Brain pericyte (primary cell): ENCODE measurements around the gene ONECUT3.

ENCODE experiments used
- DNase-seq: peaks from one replicate; pipeline ENCODE4 v3.0.0-alpha.2; 2012; ENCODE audit warnings: low read depth, low spot score

Gene ONECUT3

GRCh38 chr19:1739960-1740629 is 13.2 kb upstream of the ONECUT3 start:
- DNase-seq, result no peak

- DNase-seq, result no peak
Observed at GRCh38 chr19:1742989-1743696, 10.2 kb upstream of the ONECUT3 start.

- DNase-seq, result no peak
Observed at GRCh38 chr19:1744133-1744665, 9.1 kb upstream of the ONECUT3 start.

- DNase-seq, result no peak
Observed at GRCh38 chr19:1744822-1745563, 8.3 kb upstream of the ONECUT3 start.

GRCh38 chr19:1745589-1746031 is 7.7 kb upstream of the ONECUT3 start:
- no peak for DNase-seq

- DNase-seq, result no peak
Observed at GRCh38 chr19:1746401-1747284, 6.7 kb upstream of the ONECUT3 start.

- DNase-seq, result no peak
Observed at GRCh38 chr19:1747285-1748114, 5.8 kb upstream of the ONECUT3 start.

- DNase-seq, result no peak
Observed at GRCh38 chr19:1748115-1748872, 5.0 kb upstream of the ONECUT3 start.

- no peak for DNase-seq
Observed at GRCh38 chr19:1748873-1749341, 4.4 kb upstream of the ONECUT3 start.

GRCh38 chr19:1749373-1750342 is 3.6 kb upstream of the ONECUT3 start:
- DNase-seq, result no peak

- no peak for DNase-seq
Observed at GRCh38 chr19:1750343-1751021, 2.8 kb upstream of the ONECUT3 start.

- DNase-seq, result no peak
Observed at GRCh38 chr19:1751367-1752008, 1.8 kb upstream of the ONECUT3 start.

- DNase-seq, result no peak
Observed at GRCh38 chr19:1752009-1752756, 1.1 kb upstream of the ONECUT3 start.

- no peak for DNase-seq
Observed at GRCh38 chr19:1754018-1754635, 821 bp downstream of the ONECUT3 start.

GRCh38 chr19:1754636-1755466 is 1.5 kb downstream of the ONECUT3 start:
- DNase-seq, result no peak
